Common myeloid progenitor, CD34-positive (primary cell): ENCODE results near the gene ULK1. TPM values are rescaled to one million over a fixed set of nuclear protein-coding genes. Genes with fewer than 3 reads are reported as not detected.

Source experiments
- CTCF ChIA-PET: fragments of 350-600 bp; sonication (Branson Sonifier 250); formaldehyde crosslinking; loops from one replicate; lab custom pipeline; 2021; ENCODE audit warnings: antibody characterized with exemption; lab: Charles Lee
- POLR2A ChIA-PET: fragments of 350-600 bp; sonication (Branson Sonifier 250); formaldehyde crosslinking; loops from one replicate; lab custom pipeline; 2021; ENCODE audit warnings: antibody characterized with exemption; lab: Charles Lee
- DNase-seq, 3 donors: peaks; one replicate each; pipeline versions ENCODE4 v3.0.0 to v3.0.0-alpha.2; 2013
- H3K27ac ChIP-seq, 2 experiments: 1 replicate in 1 of 2; 2 replicates in 1 of 2; pipeline ENCODE4 v1.7.0; 2013; ENCODE audit warnings: inconsistent platforms in 2 of 2, low read length in 2 of 2, mild to moderate bottlenecking in 2 of 2, low read depth in 1 of 2, moderate library complexity in 1 of 2; ENCODE audit not compliant: severe bottlenecking in 2 of 2, insufficient read depth in 1 of 2, poor library complexity in 1 of 2
- H3K27me3 ChIP-seq, 5 experiments: replicated peaks in 2 of 5; 1 replicate in 3 of 5; 2 replicates in 2 of 5; pipeline versions ENCODE4 v1.6.1 to v1.7.0; 2013; ENCODE audit warnings: low read length in 4 of 5, mild to moderate bottlenecking in 2 of 5, moderate library complexity in 2 of 5, inconsistent platforms in 1 of 5; ENCODE audit not compliant: insufficient read depth in 5 of 5, control insufficient read depth in 4 of 5
- H3K36me3 ChIP-seq, 4 experiments: 1 replicate in 2 of 4; 2 replicates in 2 of 4; pipeline versions ENCODE4 v1.6.1 to v1.7.0; 2013; ENCODE audit warnings: low read length in 3 of 4, control low read depth in 1 of 4, mild to moderate bottlenecking in 1 of 4; ENCODE audit not compliant: control insufficient read depth in 4 of 4, insufficient read depth in 4 of 4
- H3K4me1 ChIP-seq, 4 experiments: 1 replicate in 3 of 4; 2 replicates in 1 of 4; pipeline versions ENCODE4 v1.6.1 to v1.7.1; 2013; ENCODE audit warnings: low read length in 3 of 4, mild to moderate bottlenecking in 3 of 4, control low read depth in 1 of 4, inconsistent platforms in 1 of 4, moderate library complexity in 1 of 4; ENCODE audit not compliant: control insufficient read depth in 4 of 4, insufficient read depth in 4 of 4; ENCODE audit errors: control extremely low read depth in 1 of 4
- H3K4me3 ChIP-seq, 7 experiments: 1 replicate in 4 of 7; 2 replicates in 3 of 7; pipeline versions ENCODE4 v1.5.1 to v1.7.0; 2013; ENCODE audit warnings: mild to moderate bottlenecking in 7 of 7, low read length in 6 of 7, moderate library complexity in 6 of 7, inconsistent platforms in 2 of 7, low read depth in 2 of 7, control low read depth in 1 of 7; ENCODE audit not compliant: insufficient read depth in 4 of 7, control insufficient read depth in 1 of 7; ENCODE audit errors: extremely low read depth in 1 of 7
- H3K9me3 ChIP-seq, 5 experiments: 1 replicate in 4 of 5; 2 replicates in 1 of 5; pipeline versions ENCODE4 v1.6.1 to v1.7.1; 2013; ENCODE audit warnings: low read length in 4 of 5, mild to moderate bottlenecking in 2 of 5, inconsistent platforms in 1 of 5, low read depth in 1 of 5, moderate library complexity in 1 of 5; ENCODE audit not compliant: control insufficient read depth in 4 of 5, insufficient read depth in 2 of 5; ENCODE audit errors: control extremely low read depth in 1 of 5
- WGBS: methylation state at CpG from one replicate; pipeline ENCODE4 v1.1.5; 2013; ENCODE audit not compliant: insufficient coverage; 5-methylcytosine and 5-hydroxymethylcytosine counted together
- polyA plus RNA-seq: library from polyadenylated mRNA; unstranded; fragments of 120-200 nt; gene quantifications from one replicate; pipeline ENCODE4 v1.2.1, GENCODE V29; 2013

Gene ULK1
- polyA plus RNA-seq = 19.4 TPM

GRCh38 chr12:131894313-131894860 lies at the start of gene ULK1:
TSS of gene ULK1 (plus strand) at chr12:131894622. CDS start at chr12:131895002, 380 bp downstream.
- peaks cover 0 to 3% (median 2%) of the 10 kb centered on the region in 4 experiments for H3K36me3 ChIP-seq
- CTCF ChIA-PET = no interaction called here
- H3K9me3 ChIP-seq = no peaks in the 10 kb centered on the region
- H3K4me3 ChIP-seq = peak within 1 kb of the TSS; percentile 57 to 89 (median 77)
- peak; percentile 85 to 90 (median 88) for DNase-seq
- H3K27me3 ChIP-seq = no peaks in the 10 kb centered on the region
- peaks cover 0 to 33% (median 29%) of the 10 kb centered on the region in 4 experiments for H3K4me1 ChIP-seq
- 0% methylated on average over 24 of the region's 64 CpGs for WGBS
- POLR2A ChIA-PET = no interaction called here
- peak within 1 kb of the TSS; percentile 50 to 78 for H3K27ac ChIP-seq

GRCh38 chr12:131844656-131845055 lies 49.8 kb upstream of the ULK1 start:
- CTCF ChIA-PET = no interaction called here
- no peaks in the 10 kb centered on the region for H3K9me3 ChIP-seq
- POLR2A ChIA-PET = no interaction called here
- no peaks in the 10 kb centered on the region for H3K27me3 ChIP-seq
- no peak overlapping the region for H3K27ac ChIP-seq
- no peak overlapping the region for H3K4me3 ChIP-seq
- WGBS = 96% methylated on average over 21 of the region's 25 CpGs
- no peaks in the 10 kb centered on the region for H3K36me3 ChIP-seq
- DNase-seq = no peak
- no peaks in the 10 kb centered on the region for H3K4me1 ChIP-seq

GRCh38 chr12:131845121-131845520 lies 49.3 kb upstream of the ULK1 start:
- Histone ChIP-seq H3K4me1 (no peaks in the 10 kb centered on the region), H3K27ac (no peak overlapping the region), H3K9me3 (no peaks in the 10 kb centered on the region), H3K4me3 (no peak overlapping the region), H3K36me3 (no peaks in the 10 kb centered on the region), H3K27me3 (no peaks in the 10 kb centered on the region)
- 97% methylated on average over 28 of the region's 29 CpGs for WGBS
- CTCF ChIA-PET = no interaction called here
- POLR2A ChIA-PET = no interaction called here
- no peak for DNase-seq

GRCh38 chr12:131847456-131847855 lies 47.0 kb upstream of the ULK1 start:
- WGBS = 98% methylated on average over 9 of the region's 10 CpGs
- H3K36me3 ChIP-seq = no peaks in the 10 kb centered on the region
- H3K27me3 ChIP-seq = no peaks in the 10 kb centered on the region
- H3K27ac ChIP-seq = no peak overlapping the region
- H3K4me1 ChIP-seq = peaks cover 0 to 15% (median 10%) of the 10 kb centered on the region in 4 experiments
- no peak for DNase-seq
- POLR2A ChIA-PET = no interaction called here
- no peak overlapping the region for H3K4me3 ChIP-seq
- CTCF ChIA-PET = no interaction called here
- no peaks in the 10 kb centered on the region for H3K9me3 ChIP-seq

GRCh38 chr12:131848753-131849152 lies 45.7 kb upstream of the ULK1 start:
- ChIA-PET POLR2A (no interaction called here), CTCF (no interaction called here)
- Histone ChIP-seq H3K4me1 (peaks cover 0 to 27% (median 17%) of the 10 kb centered on the region in 4 experiments), H3K27ac (no peak overlapping the region), H3K9me3 (no peaks in the 10 kb centered on the region), H3K27me3 (no peaks in the 10 kb centered on the region), H3K4me3 (no peak overlapping the region), H3K36me3 (no peaks in the 10 kb centered on the region)
- no peak for DNase-seq
- WGBS = 84% methylated on average over 19 of the region's 24 CpGs

GRCh38 chr12:131849700-131850553 lies 44.5 kb upstream of the ULK1 start:
- H3K9me3 ChIP-seq = no peaks in the 10 kb centered on the region
- CTCF ChIA-PET = no interaction called here
- no peaks in the 10 kb centered on the region for H3K36me3 ChIP-seq
- H3K4me1 ChIP-seq = peaks cover 0 to 37% (median 17%) of the 10 kb centered on the region in 4 experiments
- no peak overlapping the region for H3K27ac ChIP-seq
- DNase-seq = no peak
- H3K27me3 ChIP-seq = no peaks in the 10 kb centered on the region
- 94% methylated on average over 41 of the region's 47 CpGs for WGBS
- POLR2A ChIA-PET = interaction anchor here (0.6 kb wide), 1 partner anchor 385 kb away, joined by 3 read pairs; no protein-coding TSS in a partner anchor
- no peak overlapping the region for H3K4me3 ChIP-seq
